HG02885 (cell line): Measurements from ENCODE around the gene OR56A5.
"Not testable (repeated sequence)": the region's sequence is repeated elsewhere in the genome, so short reads cannot be mapped to it uniquely, and the experiment has no call there.

Experiments
- ATAC-seq: cut with Tn5 transposase; IDR thresholded peaks from one replicate; pipeline ENCODE4 v1.9.1; 2021; ENCODE audit warnings: mild to moderate bottlenecking; ENCODE audit not compliant: unreplicated experiment, poor library complexity

OR56A5 gene

GRCh38 chr11:5968394-5968793 is at the start of gene OR56A5:
Gene OR56A5, minus strand, starts transcription at chr11:5968494. Its CDS starts 0 bp downstream, at chr11:5968494.
- ATAC-seq, result no peak

GRCh38 chr11:6013042-6013441 is 44.7 kb upstream of the OR56A5 start:
- ATAC-seq, result no peak

DNA sequence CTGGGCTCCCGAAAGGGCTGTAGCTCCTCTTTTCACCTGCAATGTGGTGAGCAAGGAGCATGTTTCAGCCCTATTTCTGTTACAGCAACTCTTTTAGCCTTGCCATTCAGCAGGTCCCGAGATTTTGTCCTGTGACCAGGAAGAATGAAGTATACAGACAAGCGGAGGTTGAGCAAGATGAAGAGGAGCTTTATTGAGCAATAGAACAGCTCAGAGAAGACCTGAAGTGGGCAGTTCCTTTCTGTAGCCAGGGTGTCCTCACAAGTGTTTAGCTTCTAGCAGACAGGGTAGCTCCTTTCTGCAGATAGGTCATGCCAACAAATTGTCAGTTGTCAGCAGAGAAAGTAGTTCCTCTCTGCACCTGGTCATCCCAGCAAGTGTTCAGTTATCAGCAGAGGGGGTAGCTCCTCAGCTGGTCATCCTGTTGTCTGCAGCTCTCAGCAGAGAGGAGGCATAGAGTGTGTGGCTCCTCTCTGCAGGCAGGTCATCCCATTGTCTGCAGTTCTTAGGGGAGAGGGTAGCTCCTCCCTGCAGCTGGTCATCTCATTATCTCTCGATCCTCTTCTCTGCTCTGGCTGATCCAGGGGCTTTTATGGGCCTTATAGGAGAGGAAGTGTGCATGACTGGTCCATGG is 43.9 kb upstream of the OR56A5 start:
- ATAC-seq, result no peak

DNA sequence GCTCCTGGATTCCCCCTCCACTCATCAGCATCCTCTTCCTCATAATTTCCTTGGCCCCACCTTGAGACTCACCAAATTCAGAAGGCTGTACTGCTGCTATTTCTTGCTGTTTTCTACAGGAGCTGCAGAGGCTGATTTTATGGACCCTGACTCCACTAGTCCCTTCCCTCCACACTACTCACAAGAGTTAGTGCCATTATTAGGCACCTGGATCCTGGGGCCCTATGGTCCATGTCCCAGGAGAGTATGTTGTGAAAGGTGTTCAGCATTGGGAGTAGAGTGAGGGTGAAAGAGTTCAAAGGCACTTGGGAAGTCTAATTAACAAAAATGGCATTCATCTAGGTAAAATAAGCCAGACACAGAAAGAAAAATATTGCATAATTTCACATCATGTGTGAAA is 38.6 kb upstream of the OR56A5 start, which contains the start of gene OR56A4:
OR56A4 (minus strand) TSS at position 101 of the 400 bp plus-strand sequence. CDS start 3,954 bp downstream, outside the sequence.
- ATAC-seq, result no peak

DNA sequence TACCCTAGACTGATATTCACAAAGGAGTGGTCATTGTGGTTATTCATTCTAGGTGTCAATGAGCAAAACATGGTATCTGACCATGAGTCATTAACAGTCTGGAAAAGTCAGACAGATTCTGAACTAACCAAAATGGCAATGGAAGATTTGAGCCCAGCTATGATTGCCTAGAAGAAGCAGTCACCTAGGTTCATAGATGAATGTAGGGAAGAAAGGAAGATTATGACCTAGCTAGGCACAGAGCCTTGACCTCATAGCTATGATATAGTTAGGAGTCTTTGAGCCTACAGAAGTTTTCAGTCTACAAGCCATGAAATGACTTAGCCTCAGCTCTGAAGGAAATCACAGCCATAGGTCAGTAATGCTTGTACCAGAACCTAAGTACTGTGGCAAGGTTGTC is 38.1 kb upstream of the OR56A5 start:
- ATAC-seq, result no peak

DNA sequence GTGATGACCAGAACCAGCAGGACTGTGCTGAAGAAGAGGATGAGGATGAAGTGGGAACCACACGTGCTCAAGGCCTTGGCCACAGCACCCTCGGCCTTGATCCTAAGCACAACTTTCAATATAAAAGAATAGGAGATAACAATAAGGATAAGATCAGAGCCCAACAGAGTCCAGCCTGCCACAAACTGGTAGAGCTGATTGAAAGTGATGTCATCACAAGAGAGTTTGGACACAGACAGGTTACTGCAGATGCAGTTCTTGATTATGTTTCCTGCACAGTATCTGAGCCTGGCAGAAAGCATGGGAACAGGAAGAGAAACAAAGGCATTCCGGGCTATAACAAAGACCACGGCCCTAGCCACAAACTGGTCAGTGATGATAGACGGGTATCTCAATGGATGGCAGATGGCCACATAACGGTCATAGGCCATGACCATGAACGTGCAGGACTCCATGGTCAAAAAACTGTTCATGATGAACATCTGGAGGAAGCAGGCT is 34.0 kb upstream of the OR56A5 start:
- no peak for ATAC-seq

- no peak for ATAC-seq
Measured at GRCh38 chr11:5994791-5995190, 26.5 kb upstream of the OR56A5 start.

- peak; percentile 68 for ATAC-seq
Measured at GRCh38 chr11:5992604-5993251, 24.4 kb upstream of the OR56A5 start.

DNA sequence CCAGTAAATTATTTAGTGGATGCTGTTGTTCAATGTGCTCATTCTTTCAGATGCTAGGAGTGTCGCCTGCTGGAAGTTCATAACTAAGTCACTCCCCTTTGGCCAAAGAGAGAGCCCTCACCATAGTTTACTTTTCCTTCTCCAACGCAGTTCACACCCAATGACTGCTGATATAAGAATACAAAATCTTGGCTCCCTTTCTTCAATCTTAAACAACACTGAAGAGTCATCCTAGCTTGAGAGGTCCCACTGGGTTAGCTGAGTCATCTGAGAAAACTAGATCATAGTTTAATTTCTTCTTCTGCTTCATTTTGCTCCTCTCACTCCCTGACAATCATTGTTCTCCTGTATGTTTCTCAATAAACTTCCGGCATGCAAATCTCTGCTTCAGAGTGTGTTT is 23.9 kb upstream of the OR56A5 start:
- ATAC-seq, result no peak

GRCh38 chr11:5989203-5989602 is 20.9 kb upstream of the OR56A5 start:
- ATAC-seq, result no peak

GRCh38 chr11:5986885-5987284 is 18.6 kb upstream of the OR56A5 start, which contains the start of gene OR52L1:
Gene OR52L1, minus strand, starts transcription at chr11:5986985. Its CDS starts 55 bp downstream, at chr11:5986930.
- no peak for ATAC-seq

DNA sequence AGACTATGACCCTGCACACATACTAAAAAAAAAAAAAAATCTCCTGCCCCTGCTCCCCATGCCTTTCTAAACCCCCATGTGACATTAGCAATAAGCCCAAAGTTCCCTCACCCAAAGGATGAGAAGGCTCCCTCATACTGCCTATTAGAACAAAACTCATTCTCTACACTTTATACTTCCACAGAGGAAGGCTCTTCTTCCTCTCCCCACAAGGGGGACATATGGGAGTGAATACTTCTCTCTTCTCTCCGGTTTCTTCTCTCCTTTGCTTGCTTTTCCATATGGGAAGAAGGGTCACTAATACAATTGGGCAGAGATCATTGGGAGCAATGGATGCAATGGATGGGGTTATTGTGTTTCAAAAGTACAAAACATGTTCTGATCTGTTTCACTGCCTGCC is 15.1 kb upstream of the OR56A5 start:
- ATAC-seq, result no peak

DNA sequence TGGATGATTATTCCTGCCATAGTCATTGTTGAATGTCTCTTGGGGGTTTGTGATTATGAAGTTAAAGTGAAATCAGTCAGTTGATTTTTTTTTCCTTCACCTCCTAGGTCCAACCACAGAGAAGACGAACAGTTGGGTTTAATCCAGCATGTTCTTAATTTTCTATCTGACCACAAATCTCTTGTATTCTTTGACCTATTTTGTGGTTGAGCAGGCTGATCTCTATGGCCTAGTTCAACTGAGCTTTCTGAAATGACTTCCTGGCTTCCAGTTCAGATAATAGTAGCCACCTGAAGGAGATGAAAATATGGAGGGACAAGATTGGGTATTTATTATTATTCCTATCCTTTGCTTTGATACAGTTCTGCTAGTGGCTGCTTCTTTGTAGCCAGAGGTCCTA is 5.2 kb upstream of the OR56A5 start:
- ATAC-seq, result no peak

GRCh38 chr11:5967708-5968107 is 586 bp downstream of the OR56A5 start:
- no peak for ATAC-seq

DNA sequence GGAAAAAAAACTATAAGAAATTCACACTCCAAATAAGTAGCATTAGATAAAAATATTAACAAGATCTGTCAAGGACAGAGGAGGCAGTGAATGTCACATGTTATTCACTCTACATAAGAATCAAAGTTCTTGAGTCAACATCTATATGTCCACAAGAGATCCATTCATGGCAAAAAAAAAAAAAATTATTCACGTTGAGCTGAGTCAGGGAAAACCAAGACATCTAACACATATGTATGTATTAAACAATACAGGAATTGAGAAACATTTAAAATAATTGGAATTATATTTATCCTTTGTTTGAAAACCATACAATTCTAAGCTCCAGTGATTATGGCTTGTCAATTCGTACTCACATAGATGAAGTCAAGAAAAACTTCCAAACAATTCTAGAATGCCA is 1.3 kb downstream of the OR56A5 start:
- ATAC-seq, result no peak

DNA sequence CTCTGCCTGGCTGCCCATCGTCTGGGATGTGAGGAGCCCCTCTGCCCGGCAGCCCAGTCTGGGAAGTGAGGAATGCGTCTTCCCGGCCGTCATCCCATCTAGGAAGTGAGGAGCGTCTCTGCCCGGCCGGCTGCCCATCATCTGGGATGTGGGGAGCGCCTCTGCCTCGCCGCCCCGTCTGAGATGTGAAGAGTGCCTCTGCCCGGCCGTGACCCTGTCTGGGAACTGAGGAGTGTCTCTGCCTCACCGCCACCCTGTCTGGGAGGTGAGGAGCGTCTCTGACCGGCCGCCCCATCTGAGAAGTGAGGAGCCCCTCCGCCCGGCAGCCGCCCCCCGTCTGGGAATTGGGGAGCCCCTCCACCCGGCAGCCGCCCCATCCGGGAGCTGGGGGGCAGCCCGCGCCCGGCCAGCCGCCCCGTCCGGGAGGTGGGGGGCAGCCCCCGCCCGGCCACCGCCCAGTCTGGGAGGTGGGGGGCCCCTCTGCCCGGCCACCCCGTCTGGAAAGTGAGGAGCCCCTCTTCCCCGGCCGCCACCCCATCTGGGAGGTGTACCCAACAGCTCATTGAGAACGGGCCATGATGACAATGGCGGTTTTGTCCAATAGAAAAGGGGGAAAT is 7.5 kb downstream of the OR56A5 start:
- ATAC-seq, result not testable (repeated sequence)

DNA sequence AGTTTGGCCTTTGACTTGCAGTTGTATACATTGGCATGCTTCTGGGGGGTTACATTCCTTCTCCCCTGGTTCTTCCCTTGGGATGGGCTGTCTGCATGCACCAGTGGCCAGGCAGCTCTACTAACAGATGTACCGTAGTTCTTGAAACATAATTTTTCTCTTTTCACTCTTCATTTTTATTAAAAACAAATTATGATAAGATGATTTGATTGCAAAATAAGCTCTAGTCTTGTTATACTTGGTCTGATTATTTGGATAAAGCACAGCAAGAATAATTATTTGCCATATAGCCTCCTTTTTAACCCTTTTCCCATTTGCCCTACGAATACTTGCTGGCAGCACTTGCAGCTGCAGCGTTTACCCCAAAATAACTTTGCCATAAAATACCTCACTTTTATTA is 12.7 kb downstream of the OR56A5 start:
- no peak for ATAC-seq

- no peak for ATAC-seq
Measured at GRCh38 chr11:5941951-5942350, 26.3 kb downstream of the OR56A5 start, which contains the start of gene OR56A3. Gene OR56A3, plus strand, starts transcription at chr11:5942251. Its CDS starts 5,096 bp downstream, at chr11:5947347.

GRCh38 chr11:5940748-5941147 is 27.5 kb downstream of the OR56A5 start:
- ATAC-seq, result no peak

- ATAC-seq, result no peak
Measured at GRCh38 chr11:5938603-5938965, 29.7 kb downstream of the OR56A5 start.

DNA sequence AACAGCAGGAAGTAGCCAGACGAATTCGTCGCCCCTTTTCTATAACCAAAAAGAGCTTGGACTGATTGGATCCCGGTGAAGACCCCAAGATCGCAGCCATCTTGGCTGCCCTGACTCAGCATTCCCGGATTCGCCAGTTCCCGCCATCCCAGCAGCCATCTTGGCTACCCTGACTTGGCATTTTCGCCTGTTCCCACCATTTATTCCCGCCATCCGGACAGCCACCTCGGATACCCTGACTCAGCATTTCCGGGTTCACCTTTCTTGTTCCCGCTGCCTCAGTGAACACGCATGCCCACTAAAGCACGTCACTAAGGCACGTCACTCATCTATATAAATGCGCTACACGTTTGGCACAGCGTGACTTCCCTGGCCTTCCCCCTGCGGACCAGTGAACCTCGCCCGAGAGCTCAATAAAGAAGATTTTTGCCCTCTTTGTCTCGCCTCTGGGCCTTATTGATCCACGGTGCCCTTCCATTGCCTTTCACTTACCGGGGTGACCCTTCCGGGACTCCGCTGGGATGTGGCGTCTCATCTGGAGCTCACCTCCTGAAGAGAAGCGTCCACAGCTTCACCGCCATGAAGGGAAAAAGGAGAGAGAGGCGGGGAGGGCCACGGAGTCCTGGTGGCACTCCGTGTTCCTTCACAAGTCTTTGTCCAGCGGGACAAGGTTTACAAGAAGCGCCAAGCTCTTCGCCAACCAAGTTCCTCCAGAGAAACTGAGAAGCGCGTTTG is 30.3 kb downstream of the OR56A5 start:
- ATAC-seq, result no peak
